Kidney epithelial cell (primary cell): ENCODE measurements around the gene HDAC9. TPM values are rescaled to one million over a fixed set of nuclear protein-coding genes. Genes with fewer than 3 reads are reported as not detected.

Experiments
- DNase-seq: peaks from one replicate; pipeline ENCODE4 v3.0.0-alpha.2; 2010; ENCODE audit warnings: low read depth
- H3K27me3 ChIP-seq: 2 replicates; pipeline ENCODE4 v1.6.0; 2011; ENCODE audit warnings: low read length; ENCODE audit not compliant: control insufficient read depth, insufficient read depth
- H3K36me3 ChIP-seq: 2 replicates; pipeline ENCODE4 v1.5.1; 2011; ENCODE audit warnings: low read length; ENCODE audit not compliant: control insufficient read depth, insufficient read depth
- H3K4me3 ChIP-seq: 2 replicates; pipeline ENCODE4 v1.5.1; 2011; ENCODE audit warnings: low read depth, mild to moderate bottlenecking, control low read depth, low read length
- total RNA-seq: library from RNA; depleted of rRNA; stranded (reverse); fragments of >200 nt; gene quantifications from 2 replicates; pipeline ENCODE4 v1.2.3, GENCODE V29; 2015
- TF ChIP-seq, protein P1 (sequence below): IDR thresholded peaks from 2 replicates; pipeline ENCODE4 v1.5.1; 2011; ENCODE audit warnings: mild to moderate bottlenecking, moderate library complexity, low read length, control low read depth, inconsistent platforms; ENCODE audit not compliant: insufficient read depth, poor library complexity, severe bottlenecking

The HDAC9 gene
- total RNA-seq, 1 donor from 2014 or later: 84.5 TPM

DNA sequence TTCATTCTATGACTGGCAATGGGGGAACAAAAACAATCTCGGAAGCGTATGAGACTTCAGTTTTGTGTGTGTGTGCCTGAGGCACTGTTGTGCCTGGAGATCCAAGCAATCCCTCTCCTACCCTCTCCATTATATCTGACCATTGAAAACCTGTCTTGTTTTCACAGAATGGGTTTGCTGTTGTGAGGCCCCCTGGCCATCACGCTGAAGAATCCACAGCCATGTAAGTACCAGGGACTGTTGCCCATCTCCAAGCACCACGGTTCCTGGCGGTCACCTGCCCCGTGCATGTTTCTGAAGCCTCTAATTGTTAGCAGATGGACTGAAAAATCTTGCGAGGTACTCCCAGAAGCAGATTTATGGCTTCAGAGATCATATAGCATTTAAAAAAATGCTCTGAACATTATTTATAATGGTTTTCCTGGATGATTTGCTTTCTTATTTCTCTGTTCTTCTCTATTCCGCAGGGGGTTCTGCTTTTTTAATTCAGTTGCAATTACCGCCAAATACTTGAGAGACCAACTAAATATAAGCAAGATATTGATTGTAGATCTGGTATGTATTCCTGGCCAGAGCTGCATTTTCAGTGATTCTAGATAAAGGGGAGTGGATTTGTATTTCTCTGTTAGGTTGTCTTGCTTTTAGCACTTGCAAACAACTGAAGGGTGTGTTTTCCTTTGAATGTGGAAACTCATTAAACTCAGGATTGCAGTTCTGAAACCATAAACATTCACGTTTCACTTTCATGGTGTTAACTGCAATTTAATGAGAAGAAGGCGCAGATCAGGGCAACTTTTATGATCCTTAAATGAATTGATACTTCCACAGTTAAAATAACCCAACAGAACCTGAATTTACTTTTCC, 333.7 kb downstream of the HDAC9 start:
- Histone ChIP-seq H3K36me3 (no peaks in the 10 kb centered on the region), H3K27me3 (no peaks in the 10 kb centered on the region), H3K4me3 (no peak overlapping the region)
- DNase-seq: no peak
- TF ChIP-seq, protein P1, sequence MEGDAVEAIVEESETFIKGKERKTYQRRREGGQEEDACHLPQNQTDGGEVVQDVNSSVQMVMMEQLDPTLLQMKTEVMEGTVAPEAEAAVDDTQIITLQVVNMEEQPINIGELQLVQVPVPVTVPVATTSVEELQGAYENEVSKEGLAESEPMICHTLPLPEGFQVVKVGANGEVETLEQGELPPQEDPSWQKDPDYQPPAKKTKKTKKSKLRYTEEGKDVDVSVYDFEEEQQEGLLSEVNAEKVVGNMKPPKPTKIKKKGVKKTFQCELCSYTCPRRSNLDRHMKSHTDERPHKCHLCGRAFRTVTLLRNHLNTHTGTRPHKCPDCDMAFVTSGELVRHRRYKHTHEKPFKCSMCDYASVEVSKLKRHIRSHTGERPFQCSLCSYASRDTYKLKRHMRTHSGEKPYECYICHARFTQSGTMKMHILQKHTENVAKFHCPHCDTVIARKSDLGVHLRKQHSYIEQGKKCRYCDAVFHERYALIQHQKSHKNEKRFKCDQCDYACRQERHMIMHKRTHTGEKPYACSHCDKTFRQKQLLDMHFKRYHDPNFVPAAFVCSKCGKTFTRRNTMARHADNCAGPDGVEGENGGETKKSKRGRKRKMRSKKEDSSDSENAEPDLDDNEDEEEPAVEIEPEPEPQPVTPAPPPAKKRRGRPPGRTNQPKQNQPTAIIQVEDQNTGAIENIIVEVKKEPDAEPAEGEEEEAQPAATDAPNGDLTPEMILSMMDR: no peak

DNA sequence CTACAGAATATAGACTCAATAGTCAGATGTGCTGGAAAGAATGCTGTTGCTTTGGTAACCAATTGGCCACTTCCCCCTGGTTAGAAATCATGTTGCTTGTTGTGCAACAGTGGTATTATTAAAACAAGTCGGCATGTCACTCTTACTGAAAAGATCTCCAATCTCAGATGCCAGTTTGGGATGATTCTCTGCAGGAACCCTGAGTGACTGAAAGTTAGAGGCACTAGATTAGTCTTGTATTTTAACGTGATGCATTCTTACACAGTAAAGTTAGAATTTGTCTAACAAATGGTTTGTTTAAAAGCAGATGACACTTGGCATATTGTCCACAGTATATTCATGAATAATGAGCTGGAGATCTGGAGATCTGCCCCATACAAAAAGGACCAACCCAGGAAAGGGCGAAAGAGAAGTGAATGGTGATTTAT, 334.3 kb downstream of the HDAC9 start:
- Histone ChIP-seq H3K4me3 (no peak overlapping the region), H3K27me3 (no peaks in the 10 kb centered on the region), H3K36me3 (no peaks in the 10 kb centered on the region)
- TF ChIP-seq, protein P1: no peak
- DNase-seq: no peak

DNA sequence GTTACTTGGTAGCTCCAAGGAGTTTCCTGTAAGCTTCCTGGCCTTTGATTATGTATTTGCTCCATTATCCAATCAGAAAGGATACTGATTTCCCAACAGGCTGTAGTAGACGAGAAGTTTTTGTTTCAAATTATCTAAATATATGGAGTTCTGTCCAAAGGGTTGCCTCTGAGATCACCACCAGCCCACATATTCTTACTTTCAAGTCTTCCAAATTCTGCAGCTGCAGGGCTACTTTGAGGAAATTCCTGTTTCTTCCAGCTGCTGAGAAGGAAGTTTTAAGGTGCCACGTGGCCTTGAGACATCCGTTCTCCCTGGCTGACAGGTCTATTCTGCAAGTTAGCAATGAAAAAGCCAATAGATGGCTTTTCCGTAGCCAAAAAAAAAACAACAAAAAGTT, 335.9 kb downstream of the HDAC9 start:
- Histone ChIP-seq H3K36me3 (no peaks in the 10 kb centered on the region), H3K4me3 (no peak overlapping the region), H3K27me3 (no peaks in the 10 kb centered on the region)
- TF ChIP-seq, protein P1: no peak
- DNase-seq: no peak

DNA sequence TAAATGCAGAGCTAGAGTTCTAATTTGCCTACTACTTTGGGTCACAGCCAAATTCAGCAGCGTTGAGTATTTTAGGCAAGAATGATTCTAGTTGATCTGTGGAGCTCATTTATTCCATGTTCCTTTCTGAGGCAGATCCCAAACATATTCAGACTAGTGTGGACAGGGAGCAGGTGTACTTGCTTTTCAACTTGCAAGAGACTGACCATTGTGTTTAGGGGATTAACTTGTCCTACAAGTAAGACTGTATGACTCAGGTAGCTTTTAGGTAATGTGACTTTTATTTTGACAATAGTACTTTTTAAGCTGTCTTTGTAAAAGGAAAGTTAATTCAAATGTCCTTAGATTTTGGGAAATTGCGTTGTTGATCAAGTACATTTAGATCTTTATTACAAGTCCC, 336.4 kb downstream of the HDAC9 start:
- TF ChIP-seq, protein P1: no peak
- no peak for DNase-seq
- no peaks in the 10 kb centered on the region for H3K36me3 ChIP-seq
- H3K27me3 ChIP-seq: no peaks in the 10 kb centered on the region
- H3K4me3 ChIP-seq: no peak overlapping the region

DNA sequence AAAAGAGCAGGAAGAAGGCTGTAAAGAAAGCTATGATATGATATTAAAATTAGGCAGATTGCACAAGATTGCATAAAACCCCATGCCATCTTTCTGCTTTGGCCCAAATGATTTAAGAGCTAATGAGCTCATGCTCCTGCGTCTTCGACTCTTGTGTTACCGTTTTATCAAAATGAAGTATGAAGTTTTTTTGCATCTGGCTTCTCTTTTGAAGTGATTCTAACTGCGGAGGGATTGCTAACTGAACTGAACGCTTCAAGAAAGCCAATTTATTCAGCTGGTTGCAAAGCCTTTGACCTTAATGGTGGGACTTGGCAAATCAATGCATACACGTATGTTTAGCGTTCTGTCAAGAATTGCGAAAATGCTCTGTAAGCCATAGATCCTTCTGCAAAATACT, 339.0 kb downstream of the HDAC9 start:
- Histone ChIP-seq H3K27me3 (no peaks in the 10 kb centered on the region), H3K4me3 (no peak overlapping the region), H3K36me3 (no peaks in the 10 kb centered on the region)
- TF ChIP-seq, protein P1: no peak
- no peak for DNase-seq
